Activated CD4-positive, CD25-positive, alpha-beta regulatory T cell treated with anti-CD3 and anti-CD28 coated beads, Interleukin-2, amount 50 U/mL, for 16 hours (primary cell): ENCODE data around the gene PRKAG2.

Source experiments
- DNase-seq: peaks from one replicate; pipeline ENCODE4 v3.0.0-alpha.2; 2020; ENCODE audit warnings: low read depth, low spot score

Gene PRKAG2

GRCh38 chr7:151711435-151711872 is 165.5 kb downstream of the PRKAG2 start:
- DNase-seq, result no peak

GRCh38 chr7:151710646-151711434 is 166.1 kb downstream of the PRKAG2 start:
- DNase-seq, result no peak

GRCh38 chr7:151710121-151710640 is 166.7 kb downstream of the PRKAG2 start:
- DNase-seq, result no peak

GRCh38 chr7:151709141-151710038 is 167.5 kb downstream of the PRKAG2 start:
- DNase-seq, result no peak

GRCh38 chr7:151708610-151709009 is 168.3 kb downstream of the PRKAG2 start:
- no peak for DNase-seq

GRCh38 chr7:151707757-151708156 is 169.2 kb downstream of the PRKAG2 start:
- no peak for DNase-seq

GRCh38 chr7:151707105-151707469 is 169.8 kb downstream of the PRKAG2 start:
- DNase-seq, result no peak

- no peak for DNase-seq
Measured at GRCh38 chr7:151706277-151707104, 170.4 kb downstream of the PRKAG2 start.

GRCh38 chr7:151705636-151706276 is 171.2 kb downstream of the PRKAG2 start:
- DNase-seq, result no peak

- no peak for DNase-seq
Measured at GRCh38 chr7:151704960-151705635, 171.8 kb downstream of the PRKAG2 start.

GRCh38 chr7:151704299-151704959 is 172.5 kb downstream of the PRKAG2 start:
- DNase-seq, result no peak

GRCh38 chr7:151702961-151703360 is 174.0 kb downstream of the PRKAG2 start:
- no peak for DNase-seq

GRCh38 chr7:151700586-151701165 is 176.2 kb downstream of the PRKAG2 start:
- DNase-seq, result no peak

- no peak for DNase-seq
Measured at GRCh38 chr7:151699928-151700319, 177.0 kb downstream of the PRKAG2 start.

GRCh38 chr7:151699147-151699927 is 177.6 kb downstream of the PRKAG2 start:
- no peak for DNase-seq

- no peak for DNase-seq
Measured at GRCh38 chr7:151697942-151698341, 179.0 kb downstream of the PRKAG2 start.

- DNase-seq, result no peak
Measured at GRCh38 chr7:151697515-151697895, 179.4 kb downstream of the PRKAG2 start.

- DNase-seq, result no peak
Measured at GRCh38 chr7:151696721-151697514, 180.0 kb downstream of the PRKAG2 start.
